ENCODE data around the gene SPOCK1.

Gene SPOCK1

GRCh38 chr5:137078171-137078665 is 420.9 kb downstream of the SPOCK1 start:
- Mint-ChIP-seq H3K27me3 (peaks cover 3% of the 10 kb centered on the region), H3K4me1 (ENCODE audit: low read depth) (no peaks in the 10 kb centered on the region), H3K4me3 (no peak overlapping the region), H3K36me3 (no peaks in the 10 kb centered on the region), H3K9me3 (ENCODE audit: low read depth) (no peaks in the 10 kb centered on the region), H3K27ac (no peak overlapping the region)

GRCh38 chr5:137075163-137075970 is 423.8 kb downstream of the SPOCK1 start:
- H3K4me3 Mint-ChIP-seq: no peak overlapping the region
- H3K27me3 Mint-ChIP-seq: peaks cover 3% of the 10 kb centered on the region
- H3K9me3 Mint-ChIP-seq (ENCODE audit: low read depth): no peaks in the 10 kb centered on the region
- no peaks in the 10 kb centered on the region for H3K36me3 Mint-ChIP-seq
- no peak overlapping the region for H3K27ac Mint-ChIP-seq
- no peaks in the 10 kb centered on the region for H3K4me1 Mint-ChIP-seq (ENCODE audit: low read depth)

- Mint-ChIP-seq H3K36me3 (no peaks in the 10 kb centered on the region), H3K27me3 (no peaks in the 10 kb centered on the region), H3K4me3 (no peak overlapping the region), H3K27ac (no peak overlapping the region), H3K9me3 (ENCODE audit: low read depth) (no peaks in the 10 kb centered on the region), H3K4me1 (ENCODE audit: low read depth) (no peaks in the 10 kb centered on the region)
Measured at GRCh38 chr5:137073189-137073588, 425.9 kb downstream of the SPOCK1 start.

- H3K9me3 Mint-ChIP-seq (ENCODE audit: low read depth): no peaks in the 10 kb centered on the region
- H3K4me3 Mint-ChIP-seq: no peak overlapping the region
- H3K27ac Mint-ChIP-seq: no peak overlapping the region
- H3K36me3 Mint-ChIP-seq: no peaks in the 10 kb centered on the region
- H3K4me1 Mint-ChIP-seq (ENCODE audit: low read depth): no peaks in the 10 kb centered on the region
- H3K27me3 Mint-ChIP-seq: no peaks in the 10 kb centered on the region
Measured at GRCh38 chr5:137072361-137073115, 426.6 kb downstream of the SPOCK1 start.

GRCh38 chr5:137071931-137072330 is 427.2 kb downstream of the SPOCK1 start:
- H3K36me3 Mint-ChIP-seq: no peaks in the 10 kb centered on the region
- no peaks in the 10 kb centered on the region for H3K4me1 Mint-ChIP-seq (ENCODE audit: low read depth)
- H3K27ac Mint-ChIP-seq: no peak overlapping the region
- no peak overlapping the region for H3K4me3 Mint-ChIP-seq
- no peaks in the 10 kb centered on the region for H3K27me3 Mint-ChIP-seq
- H3K9me3 Mint-ChIP-seq (ENCODE audit: low read depth): no peaks in the 10 kb centered on the region

GRCh38 chr5:137071526-137071925 is 427.6 kb downstream of the SPOCK1 start:
- Mint-ChIP-seq H3K9me3 (ENCODE audit: low read depth) (no peaks in the 10 kb centered on the region), H3K27ac (no peak overlapping the region), H3K27me3 (no peaks in the 10 kb centered on the region), H3K36me3 (no peaks in the 10 kb centered on the region), H3K4me3 (no peak overlapping the region), H3K4me1 (ENCODE audit: low read depth) (no peaks in the 10 kb centered on the region)

GRCh38 chr5:137070521-137070920 is 428.6 kb downstream of the SPOCK1 start:
- H3K27ac Mint-ChIP-seq: no peak overlapping the region
- H3K27me3 Mint-ChIP-seq: no peaks in the 10 kb centered on the region
- no peak overlapping the region for H3K4me3 Mint-ChIP-seq
- H3K4me1 Mint-ChIP-seq (ENCODE audit: low read depth): no peaks in the 10 kb centered on the region
- no peaks in the 10 kb centered on the region for H3K9me3 Mint-ChIP-seq (ENCODE audit: low read depth)
- no peaks in the 10 kb centered on the region for H3K36me3 Mint-ChIP-seq

GRCh38 chr5:137069358-137069757 is 429.8 kb downstream of the SPOCK1 start:
- Mint-ChIP-seq H3K27me3 (no peaks in the 10 kb centered on the region), H3K4me1 (ENCODE audit: low read depth) (no peaks in the 10 kb centered on the region), H3K36me3 (no peaks in the 10 kb centered on the region), H3K27ac (no peak overlapping the region), H3K9me3 (ENCODE audit: low read depth) (no peaks in the 10 kb centered on the region), H3K4me3 (no peak overlapping the region)

GRCh38 chr5:137061382-137061781 is 437.7 kb downstream of the SPOCK1 start:
- no peak overlapping the region for H3K4me3 Mint-ChIP-seq
- H3K27ac Mint-ChIP-seq: no peak overlapping the region
- no peaks in the 10 kb centered on the region for H3K4me1 Mint-ChIP-seq (ENCODE audit: low read depth)
- H3K36me3 Mint-ChIP-seq: no peaks in the 10 kb centered on the region
- H3K27me3 Mint-ChIP-seq: peaks cover 1% of the 10 kb centered on the region
- H3K9me3 Mint-ChIP-seq (ENCODE audit: low read depth): no peaks in the 10 kb centered on the region

GRCh38 chr5:137058089-137058488 is 441.0 kb downstream of the SPOCK1 start:
- no peaks in the 10 kb centered on the region for H3K4me1 Mint-ChIP-seq (ENCODE audit: low read depth)
- no peak overlapping the region for H3K27ac Mint-ChIP-seq
- H3K27me3 Mint-ChIP-seq: peaks cover 3% of the 10 kb centered on the region
- H3K9me3 Mint-ChIP-seq (ENCODE audit: low read depth): no peaks in the 10 kb centered on the region
- no peak overlapping the region for H3K4me3 Mint-ChIP-seq
- no peaks in the 10 kb centered on the region for H3K36me3 Mint-ChIP-seq

- Mint-ChIP-seq H3K4me3 (no peak overlapping the region), H3K4me1 (ENCODE audit: low read depth) (no peaks in the 10 kb centered on the region), H3K9me3 (ENCODE audit: low read depth) (no peaks in the 10 kb centered on the region), H3K27me3 (peaks cover 5% of the 10 kb centered on the region), H3K27ac (no peak overlapping the region), H3K36me3 (no peaks in the 10 kb centered on the region)
Measured at GRCh38 chr5:137056676-137057075, 442.4 kb downstream of the SPOCK1 start.

GRCh38 chr5:137055271-137055872 is 443.8 kb downstream of the SPOCK1 start:
- Mint-ChIP-seq H3K4me3 (no peak overlapping the region), H3K36me3 (no peaks in the 10 kb centered on the region), H3K9me3 (ENCODE audit: low read depth) (no peaks in the 10 kb centered on the region), H3K4me1 (ENCODE audit: low read depth) (no peaks in the 10 kb centered on the region), H3K27me3 (peaks cover 5% of the 10 kb centered on the region), H3K27ac (no peak overlapping the region)

- no peak overlapping the region for H3K27ac Mint-ChIP-seq
- peaks cover 5% of the 10 kb centered on the region for H3K27me3 Mint-ChIP-seq
- no peaks in the 10 kb centered on the region for H3K36me3 Mint-ChIP-seq
- H3K4me1 Mint-ChIP-seq (ENCODE audit: low read depth): no peaks in the 10 kb centered on the region
- H3K9me3 Mint-ChIP-seq (ENCODE audit: low read depth): no peaks in the 10 kb centered on the region
- H3K4me3 Mint-ChIP-seq: no peak overlapping the region
Measured at GRCh38 chr5:137054792-137055191, 444.3 kb downstream of the SPOCK1 start.

GRCh38 chr5:137054335-137054734 is 444.8 kb downstream of the SPOCK1 start:
- Mint-ChIP-seq H3K27ac (no peak overlapping the region), H3K27me3 (peaks cover 5% of the 10 kb centered on the region), H3K9me3 (ENCODE audit: low read depth) (no peaks in the 10 kb centered on the region), H3K36me3 (no peaks in the 10 kb centered on the region), H3K4me1 (ENCODE audit: low read depth) (no peaks in the 10 kb centered on the region), H3K4me3 (no peak overlapping the region)

GRCh38 chr5:137051161-137051560 is 448.0 kb downstream of the SPOCK1 start:
- Mint-ChIP-seq H3K36me3 (no peaks in the 10 kb centered on the region), H3K27me3 (peaks cover 4% of the 10 kb centered on the region), H3K4me1 (ENCODE audit: low read depth) (no peaks in the 10 kb centered on the region), H3K4me3 (no peak overlapping the region), H3K27ac (no peak overlapping the region), H3K9me3 (ENCODE audit: low read depth) (no peaks in the 10 kb centered on the region)
